Measurements from ENCODE around the gene ESD.

The ESD gene

DNA sequence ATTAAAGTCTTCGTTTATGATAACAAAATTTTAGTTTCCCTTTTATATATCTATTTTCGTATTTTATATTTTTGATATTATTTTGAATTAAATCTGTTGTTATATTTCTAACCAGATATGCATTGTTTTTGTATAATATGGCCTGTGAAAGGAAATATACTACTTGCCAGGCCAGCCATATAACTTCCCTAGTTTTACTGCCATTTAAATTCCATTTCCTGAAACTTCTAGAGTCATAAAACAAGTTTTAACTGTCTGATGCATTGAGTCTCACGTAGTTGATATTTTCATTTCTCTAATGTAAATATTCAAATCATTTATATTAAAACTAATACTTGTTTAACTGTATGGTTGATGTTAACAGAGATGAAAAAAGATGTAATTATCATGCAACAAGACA is 13.5 kb downstream of the ESD start:
- Histone ChIP-seq H3K4me3 (ENCODE audit: low read depth, low read length) (no peak overlapping the region), H3K27ac (ENCODE audit: extremely low read depth, low read depth, low read length) (no peak overlapping the region), H3K9me3 (ENCODE audit: control insufficient read depth, insufficient read depth, low read depth, low read length) (no peaks in the 10 kb centered on the region), H3K4me1 (ENCODE audit: control insufficient read depth, insufficient read depth, low read length) (no peaks in the 10 kb centered on the region), H3K36me3 (ENCODE audit: control insufficient read depth in 2 of 2, insufficient read depth in 1 of 2, low read length in 2 of 2) (peaks cover 46 to 86% of the 10 kb centered on the region in 2 experiments)
- ChIA-PET POLR2A (no interaction called here), CTCF (no interaction called here)
- TF ChIP-seq TCF7L2 (IDR thresholded peaks at IDR 0.05; ENCODE audit: borderline replicate concordance, low read depth, low read length), result no peak
- TF ChIP-seq, protein P1, sequence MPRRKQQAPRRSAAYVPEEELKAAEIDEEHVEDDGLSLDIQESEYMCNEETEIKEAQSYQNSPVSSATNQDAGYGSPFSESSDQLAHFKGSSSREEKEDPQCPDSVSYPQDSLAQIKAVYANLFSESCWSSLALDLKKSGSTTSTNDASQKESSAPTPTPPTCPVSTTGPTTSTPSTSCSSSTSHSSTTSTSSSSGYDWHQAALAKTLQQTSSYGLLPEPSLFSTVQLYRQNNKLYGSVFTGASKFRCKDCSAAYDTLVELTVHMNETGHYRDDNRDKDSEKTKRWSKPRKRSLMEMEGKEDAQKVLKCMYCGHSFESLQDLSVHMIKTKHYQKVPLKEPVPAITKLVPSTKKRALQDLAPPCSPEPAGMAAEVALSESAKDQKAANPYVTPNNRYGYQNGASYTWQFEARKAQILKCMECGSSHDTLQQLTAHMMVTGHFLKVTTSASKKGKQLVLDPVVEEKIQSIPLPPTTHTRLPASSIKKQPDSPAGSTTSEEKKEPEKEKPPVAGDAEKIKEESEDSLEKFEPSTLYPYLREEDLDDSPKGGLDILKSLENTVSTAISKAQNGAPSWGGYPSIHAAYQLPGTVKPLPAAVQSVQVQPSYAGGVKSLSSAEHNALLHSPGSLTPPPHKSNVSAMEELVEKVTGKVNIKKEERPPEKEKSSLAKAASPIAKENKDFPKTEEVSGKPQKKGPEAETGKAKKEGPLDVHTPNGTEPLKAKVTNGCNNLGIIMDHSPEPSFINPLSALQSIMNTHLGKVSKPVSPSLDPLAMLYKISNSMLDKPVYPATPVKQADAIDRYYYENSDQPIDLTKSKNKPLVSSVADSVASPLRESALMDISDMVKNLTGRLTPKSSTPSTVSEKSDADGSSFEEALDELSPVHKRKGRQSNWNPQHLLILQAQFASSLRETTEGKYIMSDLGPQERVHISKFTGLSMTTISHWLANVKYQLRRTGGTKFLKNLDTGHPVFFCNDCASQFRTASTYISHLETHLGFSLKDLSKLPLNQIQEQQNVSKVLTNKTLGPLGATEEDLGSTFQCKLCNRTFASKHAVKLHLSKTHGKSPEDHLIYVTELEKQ (tag by site-specific recombination; IDR thresholded peaks at IDR 0.05; ENCODE audit: borderline replicate concordance), result no peak
- no peak for TF ChIP-seq ZNF548 (tag by site-specific recombination; IDR thresholded peaks at IDR 0.05)
- no peak for TF ChIP-seq ZNF629 (tag by site-specific recombination; IDR thresholded peaks at IDR 0.05)
- TF ChIP-seq SP7 (tag by site-specific recombination; IDR thresholded peaks at IDR 0.05), result no peak
- TF ChIP-seq ZNF621 (tag by site-specific recombination; IDR thresholded peaks at IDR 0.05), result no peak
- TF ChIP-seq, protein P2, sequence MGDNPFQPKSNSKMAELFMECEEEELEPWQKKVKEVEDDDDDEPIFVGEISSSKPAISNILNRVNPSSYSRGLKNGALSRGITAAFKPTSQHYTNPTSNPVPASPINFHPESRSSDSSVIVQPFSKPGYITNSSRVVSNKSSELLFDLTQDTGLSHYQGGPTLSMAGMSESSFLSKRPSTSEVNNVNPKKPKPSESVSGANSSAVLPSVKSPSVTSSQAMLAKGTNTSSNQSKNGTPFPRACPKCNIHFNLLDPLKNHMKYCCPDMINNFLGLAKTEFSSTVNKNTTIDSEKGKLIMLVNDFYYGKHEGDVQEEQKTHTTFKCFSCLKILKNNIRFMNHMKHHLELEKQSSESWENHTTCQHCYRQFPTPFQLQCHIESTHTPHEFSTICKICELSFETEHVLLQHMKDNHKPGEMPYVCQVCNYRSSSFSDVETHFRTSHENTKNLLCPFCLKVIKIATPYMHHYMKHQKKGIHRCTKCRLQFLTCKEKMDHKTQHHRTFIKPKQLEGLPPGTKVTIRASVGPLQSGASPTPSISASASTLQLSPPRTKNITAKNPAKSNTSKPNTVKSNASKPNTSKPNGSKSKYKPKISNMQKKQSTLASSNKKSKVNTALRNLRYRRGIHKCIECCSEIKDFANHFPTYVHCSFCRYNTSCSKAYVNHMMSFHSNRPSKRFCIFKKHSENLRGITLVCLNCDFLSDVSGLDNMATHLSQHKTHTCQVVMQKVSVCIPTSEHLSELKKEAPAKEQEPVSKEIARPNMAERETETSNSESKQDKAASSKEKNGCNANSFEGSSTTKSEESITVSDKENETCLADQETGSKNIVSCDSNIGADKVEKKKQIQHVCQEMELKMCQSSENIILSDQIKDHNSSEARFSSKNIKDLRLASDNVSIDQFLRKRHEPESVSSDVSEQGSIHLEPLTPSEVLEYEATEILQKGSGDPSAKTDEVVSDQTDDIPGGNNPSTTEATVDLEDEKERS (tag by site-specific recombination; IDR thresholded peaks at IDR 0.05), result no peak
- TF ChIP-seq, protein P3, sequence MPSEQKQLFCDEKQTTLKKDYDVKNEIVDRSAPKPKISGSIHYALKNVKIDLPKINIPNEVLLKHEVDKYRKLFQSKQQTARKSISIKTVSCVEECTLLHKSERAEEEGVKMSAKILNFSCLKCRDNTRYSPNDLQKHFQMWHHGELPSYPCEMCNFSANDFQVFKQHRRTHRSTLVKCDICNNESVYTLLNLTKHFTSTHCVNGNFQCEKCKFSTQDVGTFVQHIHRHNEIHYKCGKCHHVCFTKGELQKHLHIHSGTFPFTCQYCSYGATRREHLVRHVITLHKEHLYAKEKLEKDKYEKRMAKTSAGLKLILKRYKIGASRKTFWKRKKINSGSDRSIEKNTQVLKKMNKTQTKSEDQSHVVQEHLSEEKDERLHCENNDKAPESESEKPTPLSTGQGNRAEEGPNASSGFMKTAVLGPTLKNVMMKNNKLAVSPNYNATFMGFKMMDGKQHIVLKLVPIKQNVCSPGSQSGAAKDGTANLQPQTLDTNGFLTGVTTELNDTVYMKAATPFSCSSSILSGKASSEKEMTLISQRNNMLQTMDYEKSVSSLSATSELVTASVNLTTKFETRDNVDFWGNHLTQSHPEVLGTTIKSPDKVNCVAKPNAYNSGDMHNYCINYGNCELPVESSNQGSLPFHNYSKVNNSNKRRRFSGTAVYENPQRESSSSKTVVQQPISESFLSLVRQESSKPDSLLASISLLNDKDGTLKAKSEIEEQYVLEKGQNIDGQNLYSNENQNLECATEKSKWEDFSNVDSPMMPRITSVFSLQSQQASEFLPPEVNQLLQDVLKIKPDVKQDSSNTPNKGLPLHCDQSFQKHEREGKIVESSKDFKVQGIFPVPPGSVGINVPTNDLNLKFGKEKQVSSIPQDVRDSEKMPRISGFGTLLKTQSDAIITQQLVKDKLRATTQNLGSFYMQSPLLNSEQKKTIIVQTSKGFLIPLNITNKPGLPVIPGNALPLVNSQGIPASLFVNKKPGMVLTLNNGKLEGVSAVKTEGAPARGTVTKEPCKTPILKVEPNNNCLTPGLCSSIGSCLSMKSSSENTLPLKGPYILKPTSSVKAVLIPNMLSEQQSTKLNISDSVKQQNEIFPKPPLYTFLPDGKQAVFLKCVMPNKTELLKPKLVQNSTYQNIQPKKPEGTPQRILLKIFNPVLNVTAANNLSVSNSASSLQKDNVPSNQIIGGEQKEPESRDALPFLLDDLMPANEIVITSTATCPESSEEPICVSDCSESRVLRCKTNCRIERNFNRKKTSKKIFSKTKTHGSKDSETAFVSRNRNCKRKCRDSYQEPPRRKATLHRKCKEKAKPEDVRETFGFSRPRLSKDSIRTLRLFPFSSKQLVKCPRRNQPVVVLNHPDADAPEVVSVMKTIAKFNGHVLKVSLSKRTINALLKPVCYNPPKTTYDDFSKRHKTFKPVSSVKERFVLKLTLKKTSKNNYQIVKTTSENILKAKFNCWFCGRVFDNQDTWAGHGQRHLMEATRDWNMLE (tag by site-specific recombination; conservative IDR thresholded peaks at IDR 0.05; ENCODE audit: low read depth), result no peak
- no peak for TF ChIP-seq HOXA7 (CRISPR knock-in tag; IDR thresholded peaks at IDR 0.05; ENCODE audit: borderline replicate concordance)

DNA sequence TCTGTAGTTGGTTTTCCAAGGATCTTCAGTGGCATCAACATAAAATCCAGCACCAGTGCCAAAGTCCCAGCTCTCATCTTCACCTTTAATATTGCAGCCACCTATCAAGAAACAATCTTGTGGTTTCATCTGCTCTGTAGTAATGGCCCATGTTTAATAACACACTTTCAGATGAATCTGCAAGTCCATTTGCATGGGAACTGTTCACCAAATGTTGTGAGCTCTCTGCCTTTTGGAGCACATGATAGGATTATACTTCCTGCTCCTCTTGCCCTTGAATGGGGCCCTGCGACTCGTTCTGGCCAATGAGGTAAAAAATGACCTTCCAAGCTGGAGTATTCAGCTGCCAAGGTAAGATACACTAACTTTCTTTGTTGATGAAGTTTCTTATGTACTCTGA is 14.3 kb downstream of the ESD start:
- H3K4me3 ChIP-seq (ENCODE audit: low read depth, low read length), result no peak overlapping the region
- peaks cover 39 to 87% of the 10 kb centered on the region in 2 experiments for H3K36me3 ChIP-seq (ENCODE audit: control insufficient read depth in 2 of 2, insufficient read depth in 1 of 2, low read length in 2 of 2)
- ChIA-PET CTCF (interaction anchor here (0.6 kb wide), 1 partner anchor 18 kb away, joined by 3 read pairs; no protein-coding TSS in a partner anchor), POLR2A (no interaction called here)
- H3K4me1 ChIP-seq (ENCODE audit: control insufficient read depth, insufficient read depth, low read length), result no peaks in the 10 kb centered on the region
- H3K9me3 ChIP-seq (ENCODE audit: control insufficient read depth, insufficient read depth, low read depth, low read length), result no peaks in the 10 kb centered on the region
- TF ChIP-seq ZNF19 (tag by site-specific recombination; IDR thresholded peaks at IDR 0.05; ENCODE audit: low read depth), result no peak
- H3K27ac ChIP-seq (ENCODE audit: extremely low read depth, low read depth, low read length), result no peak overlapping the region

Data from HEK293 (cell line).